ENCODE results near the gene FLYWCH2. TPM values are rescaled to one million over a fixed set of nuclear protein-coding genes. Genes with fewer than 3 reads are reported as not detected.

FLYWCH2 gene
- total RNA-seq, 2 experiments from 2014 or later: 12.7 to 15.2 TPM

DNA sequence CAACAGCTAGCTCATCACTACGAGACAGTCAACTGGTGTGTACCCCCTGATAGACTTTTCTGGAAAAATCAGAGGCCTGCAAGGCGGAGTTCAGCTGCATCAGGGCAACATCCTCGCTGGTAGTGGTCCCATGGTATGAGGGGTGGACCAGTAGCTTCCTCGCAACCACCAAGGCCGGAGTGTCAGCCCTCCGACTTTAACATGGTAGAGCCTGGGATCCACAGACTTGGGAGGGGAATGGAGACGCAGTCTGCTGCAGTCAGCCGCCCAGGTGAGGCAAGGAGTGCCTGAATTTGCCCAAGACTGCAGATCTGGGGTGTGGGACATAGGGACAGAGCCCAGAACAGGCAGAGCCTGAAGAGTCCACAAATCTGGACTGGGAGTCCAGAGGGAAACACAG is 39.5 kb upstream of the FLYWCH2 start:
- Mint-ChIP-seq H3K36me3 (ENCODE audit: low read depth) (no peaks in the 10 kb centered on the region), H3K4me3 (no peak overlapping the region), H3K27ac (no peak overlapping the region), H3K9me3 (no peaks in the 10 kb centered on the region), H3K27me3 (ENCODE audit: low read depth) (no peaks in the 10 kb centered on the region), H3K4me1 (ENCODE audit: low read depth) (peaks cover 40% of the 10 kb centered on the region)
- intact Hi-C loops (cut with micrococcal nuclease): no loop called here
- CTCF ChIA-PET: interaction anchor here (0.5 to 2.0 kb wide), 4 partner anchors 10 to 169 kb away, joined by 3 to 9 read pairs (median 4); no protein-coding TSS in a partner anchor
- no peak for DNase-seq

DNA sequence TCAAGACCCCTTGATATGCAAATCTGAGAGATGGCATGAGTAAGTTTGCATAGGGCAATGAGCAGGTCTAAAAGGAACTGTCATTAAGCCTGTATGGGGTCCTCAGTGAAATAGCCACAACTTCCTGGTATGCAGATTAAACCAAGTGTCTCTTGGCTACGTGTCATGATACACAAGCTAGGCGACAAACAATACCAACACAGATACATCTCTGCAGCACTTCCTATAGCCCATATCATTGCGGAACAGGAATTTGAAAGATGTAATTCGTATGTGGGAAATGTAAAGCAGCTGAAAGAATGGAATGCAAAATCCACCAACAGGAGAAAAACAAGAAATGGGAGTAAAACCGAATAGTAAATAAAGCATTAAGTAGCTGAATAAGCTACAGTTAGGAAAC is 37.9 kb upstream of the FLYWCH2 start:
- Mint-ChIP-seq H3K4me1 (ENCODE audit: low read depth) (peaks cover 29% of the 10 kb centered on the region), H3K27me3 (ENCODE audit: low read depth) (peaks cover 7% of the 10 kb centered on the region), H3K36me3 (ENCODE audit: low read depth) (no peaks in the 10 kb centered on the region), H3K4me3 (no peak overlapping the region), H3K27ac (no peak overlapping the region), H3K9me3 (no peaks in the 10 kb centered on the region)
- CTCF ChIA-PET: interaction anchor here (1.4 to 2.5 kb wide), 2 partner anchors 9 to 23 kb away, joined by 5 to 8 read pairs; no protein-coding TSS in a partner anchor
- intact Hi-C loops (cut with micrococcal nuclease): no loop called here
- DNase-seq: no peak

DNA sequence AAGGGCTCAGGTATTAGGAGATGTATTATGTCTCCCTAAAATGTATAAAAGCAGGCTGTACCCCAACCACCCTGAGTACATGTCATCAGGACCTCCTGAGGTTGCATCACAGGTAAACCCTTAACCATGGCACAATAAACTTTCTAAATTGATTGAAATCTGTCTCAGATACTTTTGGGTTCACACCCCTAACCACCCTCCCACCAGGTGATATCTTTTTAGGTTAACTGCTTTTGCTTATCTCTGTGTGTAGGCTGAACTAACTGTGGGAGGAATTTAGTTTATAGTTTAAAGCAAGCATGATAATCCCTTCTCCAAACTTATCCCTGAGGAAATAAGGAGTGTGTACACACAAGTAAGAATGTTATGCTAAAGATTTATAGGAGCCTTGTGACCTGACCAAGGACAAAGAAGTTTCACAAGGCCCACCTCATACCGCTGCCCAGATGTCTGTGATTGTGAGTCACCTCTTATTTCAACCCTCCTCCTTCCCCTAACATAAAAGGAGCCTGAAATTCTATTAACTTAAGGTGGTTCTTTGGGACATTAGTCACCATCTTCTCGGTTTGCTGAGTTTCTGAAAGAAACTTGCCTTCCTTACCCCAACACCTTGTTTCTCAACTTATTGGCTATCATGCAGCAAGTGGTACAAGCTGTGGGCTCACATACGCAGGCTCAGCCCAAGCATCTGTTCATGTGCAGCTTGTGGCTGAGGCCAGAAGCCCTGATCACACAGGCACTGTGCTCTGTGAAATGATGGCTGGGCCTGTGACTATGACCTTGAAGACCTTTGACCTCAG is 36.3 kb upstream of the FLYWCH2 start:
- Mint-ChIP-seq H3K9me3 (no peaks in the 10 kb centered on the region), H3K36me3 (ENCODE audit: low read depth) (no peaks in the 10 kb centered on the region), H3K27ac (no peak overlapping the region), H3K4me3 (no peak overlapping the region), H3K4me1 (ENCODE audit: low read depth) (peaks cover 21% of the 10 kb centered on the region), H3K27me3 (ENCODE audit: low read depth) (peaks cover 7% of the 10 kb centered on the region)
- intact Hi-C loops (cut with micrococcal nuclease): no loop called here
- DNase-seq: no peak
- CTCF ChIA-PET: interaction anchor here (2.5 kb wide), 1 partner anchor 8 kb away, joined by 8 read pairs; no protein-coding TSS in a partner anchor

DNA sequence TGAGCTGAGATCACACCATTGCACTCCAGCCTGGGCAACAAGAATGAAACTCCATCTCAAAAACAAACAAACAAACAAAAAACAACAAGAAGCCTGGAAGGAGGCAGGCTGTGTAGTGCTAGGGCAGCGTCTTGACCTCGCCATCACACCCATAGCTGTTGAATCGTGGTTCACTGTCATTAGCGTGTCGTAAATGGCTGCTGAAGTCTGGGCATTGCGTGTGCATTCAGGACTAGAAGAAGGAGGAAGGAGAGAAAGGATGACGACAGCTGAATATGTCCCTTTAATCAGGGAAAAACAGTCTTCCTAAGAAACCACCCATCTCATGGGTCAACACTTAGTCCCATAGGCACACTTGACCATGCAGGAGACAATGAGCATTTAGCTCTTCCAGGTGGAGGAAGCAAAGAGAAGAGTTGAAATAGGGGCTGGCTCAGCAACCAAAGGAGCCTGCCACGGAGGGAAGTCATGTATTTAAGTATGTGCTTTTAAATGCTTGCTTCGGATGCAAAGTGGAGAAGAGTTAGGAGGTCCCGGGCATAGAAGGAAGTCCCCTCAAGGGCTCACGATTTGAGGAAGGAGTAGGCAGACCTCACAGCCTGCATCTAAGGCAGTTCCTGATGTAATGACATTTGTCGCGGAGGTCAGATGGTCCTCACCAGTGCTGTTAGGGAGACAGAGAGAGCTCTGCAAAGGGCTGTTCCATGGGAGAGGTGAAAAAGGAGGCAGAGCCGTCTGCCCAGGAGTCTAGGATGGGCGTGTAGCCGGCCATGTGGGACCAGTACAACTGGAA is 33.9 kb upstream of the FLYWCH2 start:
- Mint-ChIP-seq H3K27ac (no peak overlapping the region), H3K4me1 (ENCODE audit: low read depth) (peaks cover 10% of the 10 kb centered on the region), H3K36me3 (ENCODE audit: low read depth) (peaks cover 2% of the 10 kb centered on the region), H3K27me3 (ENCODE audit: low read depth) (peaks cover 7% of the 10 kb centered on the region), H3K9me3 (peaks cover 2% of the 10 kb centered on the region), H3K4me3 (no peak overlapping the region)
- intact Hi-C loops (cut with micrococcal nuclease): no loop called here
- CTCF ChIA-PET: no interaction called here
- DNase-seq: no peak

DNA sequence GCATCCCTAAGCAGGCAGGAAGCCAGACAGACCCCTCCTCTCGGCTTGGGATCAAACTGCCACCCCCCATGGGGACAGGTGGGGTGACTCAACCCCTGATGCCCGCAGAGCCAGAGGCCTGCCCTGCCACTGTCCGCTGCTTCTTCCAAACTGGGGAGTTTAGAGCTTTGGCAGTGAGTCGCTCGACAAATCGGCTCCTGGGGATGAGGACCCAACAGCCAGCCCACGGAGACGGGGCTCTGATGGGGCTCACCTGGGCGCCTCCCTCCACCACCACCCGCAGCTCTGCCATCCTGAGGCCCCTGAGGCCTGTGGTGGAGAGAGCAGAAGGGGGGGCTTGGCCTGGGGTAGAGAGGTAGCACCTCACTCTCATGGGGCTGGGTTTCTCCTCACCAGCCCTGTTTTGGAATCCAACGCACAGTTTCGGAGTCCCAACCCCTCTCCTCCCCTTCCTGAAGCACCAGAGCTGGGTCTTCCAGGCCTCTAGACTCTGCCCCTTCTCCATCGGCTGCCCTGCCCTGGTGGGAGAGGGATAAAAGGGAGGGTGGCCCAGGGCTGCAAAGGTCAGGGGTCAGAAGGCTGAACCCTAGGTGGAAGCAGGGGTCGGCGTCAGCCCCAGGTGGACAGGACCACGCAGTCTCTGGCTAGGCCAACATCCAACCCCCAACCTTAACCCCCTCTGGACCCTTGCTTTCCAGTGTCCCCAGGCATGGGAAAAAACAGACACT is 30.8 kb upstream of the FLYWCH2 start:
- Mint-ChIP-seq H3K4me3 (no peak overlapping the region), H3K27ac (no peak overlapping the region), H3K36me3 (ENCODE audit: low read depth) (peaks cover 2% of the 10 kb centered on the region), H3K27me3 (ENCODE audit: low read depth) (peaks cover 7% of the 10 kb centered on the region), H3K9me3 (peaks cover 9% of the 10 kb centered on the region), H3K4me1 (ENCODE audit: low read depth) (peaks cover under 1% of the 10 kb centered on the region)
- no peak for DNase-seq
- CTCF ChIA-PET: no interaction called here
- intact Hi-C loops (cut with micrococcal nuclease): no loop called here

DNA sequence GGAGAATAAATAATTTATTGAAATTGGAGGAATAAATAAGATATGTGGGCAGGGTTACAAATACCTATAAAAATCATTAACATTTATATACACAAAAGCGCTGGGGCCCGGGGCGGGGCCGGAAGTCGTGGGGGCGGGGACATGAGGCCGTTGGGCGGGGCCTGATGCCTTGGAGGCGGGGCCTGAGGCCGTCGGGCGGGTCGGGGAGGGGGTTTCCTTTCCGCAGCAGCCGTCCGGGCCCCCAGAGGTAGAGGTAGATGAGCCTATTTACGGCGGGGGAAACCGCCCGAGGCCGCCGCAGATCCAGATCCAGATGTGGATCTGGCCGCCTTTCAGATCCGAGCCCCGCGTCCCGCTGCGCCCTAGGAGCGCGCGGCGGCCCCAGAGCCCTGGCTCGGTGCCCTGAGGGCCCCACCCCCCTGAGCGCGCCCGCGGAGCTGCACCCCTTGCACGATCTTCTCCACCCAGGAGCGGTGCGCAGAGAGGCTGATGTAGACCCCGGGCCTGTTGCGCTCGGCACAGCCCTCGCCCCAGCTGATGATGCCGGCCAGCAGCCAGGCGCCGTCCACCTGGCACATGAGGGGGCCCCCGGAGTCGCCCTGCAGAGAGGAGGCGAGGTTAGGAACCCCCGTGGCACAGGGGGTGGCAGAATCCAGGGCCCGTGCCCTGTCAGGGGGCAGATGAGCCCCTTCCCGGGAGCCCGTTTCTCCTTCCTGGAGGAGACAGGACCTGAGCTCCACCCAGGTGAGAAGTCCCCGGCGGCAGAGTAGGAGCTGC is 30.1 kb upstream of the FLYWCH2 start:
- Mint-ChIP-seq H3K4me3 (no peak overlapping the region), H3K27me3 (ENCODE audit: low read depth) (peaks cover 9% of the 10 kb centered on the region), H3K27ac (no peak overlapping the region), H3K4me1 (ENCODE audit: low read depth) (peaks cover 5% of the 10 kb centered on the region), H3K36me3 (ENCODE audit: low read depth) (peaks cover 2% of the 10 kb centered on the region), H3K9me3 (peaks cover 9% of the 10 kb centered on the region)
- intact Hi-C loops (cut with micrococcal nuclease): no loop called here
- DNase-seq: no peak
- CTCF ChIA-PET: interaction anchor here (1.1 to 2.0 kb wide), 2 partner anchors 10 to 15 kb away, joined by 3 to 11 read pairs; no protein-coding TSS in a partner anchor

DNA sequence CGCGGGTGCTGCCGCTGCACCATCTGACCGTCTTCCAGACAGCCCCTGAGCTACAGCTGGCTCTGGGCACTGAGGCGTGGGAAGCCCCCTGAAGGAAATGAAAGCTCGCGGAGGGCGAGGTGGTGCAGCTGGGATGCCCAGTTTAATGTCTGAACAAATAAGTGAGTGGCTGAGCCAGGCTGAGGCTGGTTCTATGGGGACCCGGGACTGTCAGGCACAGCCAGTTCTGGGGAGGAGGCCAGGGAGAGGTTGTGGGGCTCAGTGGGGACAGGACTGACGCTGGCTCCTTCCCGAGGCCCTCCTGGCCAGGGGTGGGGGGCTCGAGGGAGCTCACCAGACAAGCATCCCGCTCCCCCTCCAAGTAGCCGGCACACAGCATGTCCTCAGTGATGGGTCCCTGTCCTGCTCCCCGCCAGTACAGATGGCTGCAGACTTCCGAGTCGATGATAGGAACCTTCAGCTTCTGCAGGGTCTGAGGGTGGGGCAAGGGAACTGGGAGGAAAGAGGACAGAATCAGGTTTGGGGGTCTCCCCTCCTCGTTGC is 29.4 kb upstream of the FLYWCH2 start:
- Mint-ChIP-seq H3K36me3 (ENCODE audit: low read depth) (peaks cover 2% of the 10 kb centered on the region), H3K4me1 (ENCODE audit: low read depth) (peaks cover 5% of the 10 kb centered on the region), H3K27me3 (ENCODE audit: low read depth) (peaks cover 9% of the 10 kb centered on the region), H3K9me3 (peaks cover 9% of the 10 kb centered on the region), H3K4me3 (no peak overlapping the region), H3K27ac (no peak overlapping the region)
- intact Hi-C loops (cut with micrococcal nuclease): loop anchor here (1.0 kb wide), 1 partner anchor 15 kb away; no protein-coding TSS in a partner anchor
- CTCF ChIA-PET: interaction anchor here (1.1 to 2.0 kb wide), 7 partner anchors 8 to 124 kb away, joined by 3 to 11 read pairs (median 4); partner anchors contain the start of gene FLYWCH1
- DNase-seq: no peak

DNA sequence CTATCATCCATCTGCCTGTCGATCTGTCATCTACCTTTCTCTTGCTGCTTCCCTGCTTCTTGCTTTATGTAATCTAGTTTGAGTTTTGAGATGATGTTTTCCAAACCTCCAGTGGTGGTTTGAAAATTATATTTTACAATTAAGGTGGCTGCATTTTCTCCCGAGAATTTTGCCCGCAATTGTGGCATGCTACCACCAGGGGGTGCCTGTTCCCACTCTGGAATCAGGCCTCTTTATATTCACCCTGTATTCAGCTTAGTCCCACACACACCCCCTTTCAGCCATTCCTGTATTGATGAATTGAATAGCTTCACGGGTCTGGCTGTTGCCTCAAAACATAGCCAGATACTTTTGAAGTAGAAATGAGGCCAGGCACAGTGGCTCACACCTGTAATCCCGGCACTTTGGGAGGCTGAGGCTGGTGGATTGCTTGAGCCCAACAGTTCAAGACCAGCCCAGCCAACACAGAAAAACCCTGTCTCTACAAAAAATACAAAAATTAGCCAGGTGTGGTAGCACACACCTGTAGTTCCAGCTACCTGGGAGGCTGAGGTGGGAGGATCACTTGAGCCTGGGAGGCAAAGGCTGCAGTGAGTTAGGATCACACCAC is 28.2 kb upstream of the FLYWCH2 start:
- CTCF ChIA-PET: interaction anchor here (0.7 to 2.0 kb wide), 10 partner anchors 10 to 464 kb away, joined by 3 to 11 read pairs (median 4); partner anchors contain the start of gene FLYWCH1
- Mint-ChIP-seq H3K36me3 (ENCODE audit: low read depth) (peaks cover 2% of the 10 kb centered on the region), H3K4me3 (no peak overlapping the region), H3K4me1 (ENCODE audit: low read depth) (peaks cover 5% of the 10 kb centered on the region), H3K9me3 (peaks cover 9% of the 10 kb centered on the region), H3K27me3 (ENCODE audit: low read depth) (peaks cover 3% of the 10 kb centered on the region), H3K27ac (no peak overlapping the region)
- peak; percentile 40 for DNase-seq
- intact Hi-C loops (cut with micrococcal nuclease): loop anchor here (1.0 kb wide), 1 partner anchor 13 kb away; no protein-coding TSS in a partner anchor

DNA sequence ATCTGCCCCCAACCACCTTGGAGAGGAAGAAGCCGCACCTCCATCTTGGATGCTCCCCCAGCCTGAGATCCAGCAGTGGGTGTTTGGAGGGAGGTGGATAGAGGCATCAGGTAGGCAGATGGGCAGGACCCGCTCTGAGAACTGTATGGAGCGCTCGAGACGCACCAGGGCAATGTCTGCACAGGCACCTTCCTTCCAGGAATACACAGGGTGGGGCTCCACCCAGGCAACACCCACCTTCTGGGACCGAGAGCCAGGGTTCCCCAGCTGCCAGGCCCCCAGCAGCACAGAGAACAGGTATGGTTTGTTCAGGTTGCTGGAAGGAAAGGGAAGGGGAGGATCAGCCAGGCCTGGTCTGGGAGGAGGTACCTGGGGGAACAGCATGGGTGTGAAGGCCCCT is 27.5 kb upstream of the FLYWCH2 start:
- Mint-ChIP-seq H3K36me3 (ENCODE audit: low read depth) (peaks cover 2% of the 10 kb centered on the region), H3K27me3 (ENCODE audit: low read depth) (peaks cover 3% of the 10 kb centered on the region), H3K9me3 (peaks cover 12% of the 10 kb centered on the region), H3K4me3 (no peak overlapping the region), H3K4me1 (ENCODE audit: low read depth) (peaks cover 5% of the 10 kb centered on the region), H3K27ac (no peak overlapping the region)
- intact Hi-C loops (cut with micrococcal nuclease): no loop called here
- CTCF ChIA-PET: interaction anchor here (0.6 to 1.0 kb wide), 2 partner anchors 13 to 32 kb away, joined by 3 to 5 read pairs; no protein-coding TSS in a partner anchor
- no peak for DNase-seq

DNA sequence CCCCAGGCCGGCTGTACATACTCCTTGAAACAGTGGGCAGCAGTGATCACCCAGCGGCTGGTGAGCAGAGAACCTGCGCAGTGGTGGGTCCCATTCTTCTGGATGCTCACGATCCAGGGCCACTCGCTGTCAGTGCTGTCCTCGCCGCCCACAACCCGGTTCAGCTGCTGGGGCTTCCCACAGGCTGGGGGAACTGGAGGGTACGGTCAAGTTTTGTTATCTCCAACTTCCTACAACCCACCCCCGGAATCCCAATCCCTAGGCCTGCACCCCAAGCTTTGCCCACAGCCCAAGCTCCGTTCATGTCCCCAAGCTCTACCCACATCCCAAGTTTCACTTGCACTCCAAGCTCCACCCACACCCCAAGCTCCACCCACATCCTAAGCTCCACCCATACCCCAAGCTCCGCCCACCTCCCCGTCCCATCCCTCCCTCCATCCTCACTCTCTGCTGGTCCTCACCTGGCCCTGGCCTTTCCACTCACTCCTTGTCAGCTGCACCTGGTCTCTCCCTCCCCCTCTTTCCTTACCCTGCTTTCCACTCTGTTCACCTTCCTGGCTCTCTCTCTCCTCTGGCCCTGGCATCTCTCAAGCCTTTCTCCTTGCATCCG is 26.8 kb upstream of the FLYWCH2 start:
- no peak overlapping the region for H3K4me3 Mint-ChIP-seq
- no peak overlapping the region for H3K27ac Mint-ChIP-seq

More for the DNA sequence above, 26.8 kb upstream of the FLYWCH2 start:
- H3K27me3 Mint-ChIP-seq (ENCODE audit: low read depth): peaks cover 5% of the 10 kb centered on the region
- H3K36me3 Mint-ChIP-seq (ENCODE audit: low read depth): peaks cover 2% of the 10 kb centered on the region
- peaks cover 5% of the 10 kb centered on the region for H3K4me1 Mint-ChIP-seq (ENCODE audit: low read depth)
- peaks cover 14% of the 10 kb centered on the region for H3K9me3 Mint-ChIP-seq
- CTCF ChIA-PET: interaction anchor here (0.6 to 1.0 kb wide), 4 partner anchors 12 to 57 kb away, joined by 3 to 5 read pairs (median 3); no protein-coding TSS in a partner anchor
- intact Hi-C loops (cut with micrococcal nuclease): no loop called here
- DNase-seq: peak; percentile 42
